ENCODE results near the gene NFILZ.

Gene NFILZ

GRCh38 chr19:8642561-8642960 lies 12.1 kb downstream of the NFILZ start:
- DNase-seq, result no peak

GRCh38 chr19:8643860-8644653 lies 13.6 kb downstream of the NFILZ start:
- DNase-seq, result no peak

GRCh38 chr19:8648240-8648639 lies 17.8 kb downstream of the NFILZ start:
- DNase-seq, result no peak

GRCh38 chr19:8654591-8655339 lies 24.3 kb downstream of the NFILZ start:
- DNase-seq, result peak; percentile 56 to 58

- peak; percentile 12 to 37 for DNase-seq
Measured at GRCh38 chr19:8655340-8655709, 24.9 kb downstream of the NFILZ start.

GRCh38 chr19:8657869-8658268 lies 27.4 kb downstream of the NFILZ start:
- DNase-seq, result no peak

- no peak for DNase-seq
Measured at GRCh38 chr19:8659905-8660304, 29.5 kb downstream of the NFILZ start.

- no peak for DNase-seq
Measured at GRCh38 chr19:8662263-8662662, 31.8 kb downstream of the NFILZ start.

GRCh38 chr19:8663920-8664670 lies 33.7 kb downstream of the NFILZ start:
- DNase-seq, result peak in 1 of 2 experiments; percentile 12

- DNase-seq, result no peak
Measured at GRCh38 chr19:8664671-8665057, 34.2 kb downstream of the NFILZ start.

GRCh38 chr19:8665468-8666213 lies 35.2 kb downstream of the NFILZ start:
- no peak for DNase-seq

- no peak for DNase-seq
Measured at GRCh38 chr19:8666814-8667405, 36.5 kb downstream of the NFILZ start.

GRCh38 chr19:8673276-8673891 lies 43.0 kb downstream of the NFILZ start:
- DNase-seq, result no peak

- no peak for DNase-seq
Measured at GRCh38 chr19:8675066-8675465, 44.6 kb downstream of the NFILZ start.

- no peak for DNase-seq
Measured at GRCh38 chr19:8678244-8678807, 47.9 kb downstream of the NFILZ start.

Data from activated CD4-positive, alpha-beta T cell treated with anti-CD3 and anti-CD28 coated beads, Interleukin-2, amount 50 U/mL, for 4 hours (primary cell).